ENCODE measurements around the gene GPR141. TPM values are rescaled to one million over a fixed set of nuclear protein-coding genes. Genes with fewer than 3 reads are reported as not detected.

GPR141 gene
- total RNA-seq, 4 donors from 2014 or later = 0.78 TPM; not detected in 2

DNA sequence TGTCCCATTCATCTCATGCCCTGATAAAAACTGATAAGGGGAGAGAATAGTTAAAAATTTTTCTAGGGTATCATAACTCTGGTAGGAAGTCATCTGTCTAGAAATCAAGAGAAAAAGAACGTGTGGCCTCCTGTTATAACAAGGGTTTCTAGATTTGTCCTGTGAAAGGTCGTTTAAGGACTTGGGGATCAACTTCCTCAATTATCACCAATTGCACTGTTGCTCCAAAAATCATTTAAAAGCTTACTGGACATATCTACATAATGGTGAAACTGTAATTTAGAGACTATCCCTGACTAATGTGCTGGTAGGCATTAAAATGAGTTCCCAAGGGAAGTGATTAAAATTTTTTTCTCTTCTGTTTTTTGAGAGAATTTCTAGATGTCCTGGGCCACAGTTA lies 58.2 kb downstream of the GPR141 start:
- Histone ChIP-seq H3K36me3 (no peaks in the 10 kb centered on the region), H3K4me1 (no peaks in the 10 kb centered on the region), H3K4me3 (replicated peaks in 1 of 3) (no peak overlapping the region), H3K27me3 (no peaks in the 10 kb centered on the region), H3K9me3 (no peaks in the 10 kb centered on the region), H3K27ac (no peak overlapping the region)
- TF ChIP-seq POLR2A (IDR thresholded peaks at IDR 0.05) = no peak
- TF ChIP-seq CTCF (IDR thresholded peaks at IDR 0.05) = no peak
- intact Hi-C loops (cut with DNase I) = no loop called here
- no peak for DNase-seq
- 59 to 66% methylated on average over 2 of the region's 2 CpGs for WGBS, 2 donors

GRCh38 chr7:37751096-37751495 lies 67.5 kb downstream of the GPR141 start:
- WGBS, 2 donors = 68 to 89% methylated on average over 1 of the region's 1 CpG
- H3K27me3 ChIP-seq = no peaks in the 10 kb centered on the region
- intact Hi-C loops (cut with DNase I) = no loop called here
- no peak for DNase-seq
- no peaks in the 10 kb centered on the region for H3K9me3 ChIP-seq
- H3K4me3 ChIP-seq (replicated peaks in 1 of 3) = no peak overlapping the region
- TF ChIP-seq POLR2A (IDR thresholded peaks at IDR 0.05) = no peak
- H3K4me1 ChIP-seq = no peaks in the 10 kb centered on the region
- H3K27ac ChIP-seq = no peak overlapping the region
- no peaks in the 10 kb centered on the region for H3K36me3 ChIP-seq

GRCh38 chr7:37753398-37754050 lies 70.0 kb downstream of the GPR141 start:
- Histone ChIP-seq H3K27me3 (no peaks in the 10 kb centered on the region), H3K4me1 (peaks cover 4 to 6% of the 10 kb centered on the region in 2 donors), H3K9me3 (no peaks in the 10 kb centered on the region), H3K36me3 (no peaks in the 10 kb centered on the region), H3K27ac (no peak overlapping the region), H3K4me3 (replicated peaks in 1 of 3) (no peak overlapping the region)
- TF ChIP-seq POLR2A (IDR thresholded peaks at IDR 0.05) = no peak
- TF ChIP-seq CTCF (IDR thresholded peaks at IDR 0.05) = no peak
- 0 to 88% methylated on average over 1 of the region's 1 CpG for WGBS, 2 donors
- no peak for DNase-seq
- intact Hi-C loops (cut with DNase I) = no loop called here

DNA sequence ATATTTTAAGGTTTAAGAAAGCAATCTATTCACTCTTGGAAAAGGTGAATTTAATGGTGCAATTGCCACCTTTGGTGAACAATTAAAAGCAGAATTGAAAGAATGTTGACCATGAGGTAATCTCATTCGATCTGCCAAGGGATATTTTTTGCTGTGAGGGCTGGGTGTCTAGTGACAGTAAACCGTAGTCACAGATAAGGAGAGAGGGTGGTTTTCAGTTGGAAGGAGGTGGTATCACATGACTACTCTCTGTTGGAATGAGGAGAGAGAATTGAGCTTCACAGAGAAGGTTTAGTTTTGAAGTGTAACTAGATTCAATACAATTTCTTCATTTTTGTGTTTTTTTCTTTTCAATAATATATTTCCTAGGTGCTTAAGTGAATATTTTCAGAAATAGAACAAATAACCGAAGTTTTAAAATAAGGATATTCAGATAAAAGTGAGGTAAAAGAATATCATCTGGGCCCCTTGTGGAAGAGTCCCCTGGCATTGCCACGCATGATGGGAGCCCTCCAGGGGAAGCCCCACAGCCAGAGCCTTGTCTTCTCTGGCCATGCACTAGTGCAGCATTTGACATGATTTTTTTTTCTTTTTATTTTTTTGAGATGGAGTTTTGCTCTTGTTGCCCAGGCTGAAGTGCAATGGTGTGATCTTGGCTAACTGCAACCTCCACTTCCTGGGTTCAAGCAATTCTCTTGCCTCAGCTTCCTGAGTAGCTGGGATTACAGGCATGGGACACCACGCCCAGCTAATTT lies 73.4 kb downstream of the GPR141 start:
- no peak overlapping the region for H3K4me3 ChIP-seq (replicated peaks in 1 of 3)
- H3K4me1 ChIP-seq = peaks cover 4 to 6% of the 10 kb centered on the region in 2 donors
- no peaks in the 10 kb centered on the region for H3K36me3 ChIP-seq
- H3K9me3 ChIP-seq = no peaks in the 10 kb centered on the region
- H3K27ac ChIP-seq = no peak overlapping the region
- intact Hi-C loops (cut with DNase I) = no loop called here
- no peak for TF ChIP-seq CTCF (IDR thresholded peaks at IDR 0.05)
- no peak for TF ChIP-seq POLR2A (IDR thresholded peaks at IDR 0.05)
- no peak for DNase-seq
- WGBS, 2 donors = 73 to 83% methylated on average over 5 of the region's 5 CpGs
- H3K27me3 ChIP-seq = no peaks in the 10 kb centered on the region

GRCh38 chr7:37757563-37757962 lies 74.0 kb downstream of the GPR141 start:
- intact Hi-C loops (cut with DNase I) = no loop called here

GRCh38 chr7:37758501-37759045 lies 75.0 kb downstream of the GPR141 start:
- H3K9me3 ChIP-seq = no peaks in the 10 kb centered on the region
- intact Hi-C loops (cut with DNase I) = no loop called here
- TF ChIP-seq POLR2A (IDR thresholded peaks at IDR 0.05) (no peak), CTCF (IDR thresholded peaks at IDR 0.05) (no peak)

More at GRCh38 chr7:37757563-37757962, 74.0 kb downstream of the GPR141 start:
- no peak for TF ChIP-seq POLR2A (IDR thresholded peaks at IDR 0.05)
- H3K27ac ChIP-seq = no peak overlapping the region
- no peak overlapping the region for H3K4me3 ChIP-seq (replicated peaks in 1 of 3)
- H3K27me3 ChIP-seq = no peaks in the 10 kb centered on the region
- no peaks in the 10 kb centered on the region for H3K9me3 ChIP-seq
- DNase-seq = no peak
- H3K4me1 ChIP-seq = peaks cover 4 to 6% of the 10 kb centered on the region in 2 donors
- H3K36me3 ChIP-seq = no peaks in the 10 kb centered on the region
- WGBS, 2 donors = 98 to 100% methylated on average over 3 of the region's 3 CpGs

More at GRCh38 chr7:37758501-37759045, 75.0 kb downstream of the GPR141 start:
- H3K27me3 ChIP-seq = no peaks in the 10 kb centered on the region
- no peak for DNase-seq
- H3K36me3 ChIP-seq = no peaks in the 10 kb centered on the region
- WGBS, 2 donors = 80 to 88% methylated on average over 3 of the region's 3 CpGs
- no peak overlapping the region for H3K27ac ChIP-seq
- H3K4me3 ChIP-seq (replicated peaks in 1 of 3) = no peak overlapping the region
- H3K4me1 ChIP-seq = peaks cover 4 to 6% of the 10 kb centered on the region in 2 donors
